GM21825 (cell line): ENCODE measurements around the gene CNTNAP5.

Experiments used
- ATAC-seq: cut with Tn5 transposase; IDR thresholded peaks from one replicate; pipeline ENCODE4 v1.9.1; 2021; ENCODE audit warnings: mild to moderate bottlenecking, moderate library complexity; ENCODE audit not compliant: unreplicated experiment

The CNTNAP5 gene

DNA sequence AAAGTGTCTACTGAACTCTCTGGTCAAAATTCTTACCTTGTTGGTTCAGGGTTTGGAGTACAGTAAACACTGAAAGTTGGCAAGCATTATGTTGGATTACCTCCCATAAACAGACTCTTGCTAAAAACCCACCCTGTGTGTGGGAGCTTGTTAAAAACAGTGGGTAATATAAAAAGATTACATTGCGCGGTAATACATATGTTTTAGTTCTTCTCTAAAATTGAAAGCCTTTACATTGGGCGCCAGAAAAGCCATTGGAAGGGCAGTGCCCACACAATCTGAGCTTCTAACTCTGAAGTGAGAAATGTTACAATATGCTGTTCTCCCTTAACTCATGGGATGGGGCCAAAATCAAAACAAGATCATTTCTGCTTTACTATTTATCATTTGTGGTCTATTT is 510.7 kb downstream of the CNTNAP5 start:
- ATAC-seq, result no peak

GRCh38 chr2:124536591-124536990 is 511.5 kb downstream of the CNTNAP5 start:
- ATAC-seq, result no peak

DNA sequence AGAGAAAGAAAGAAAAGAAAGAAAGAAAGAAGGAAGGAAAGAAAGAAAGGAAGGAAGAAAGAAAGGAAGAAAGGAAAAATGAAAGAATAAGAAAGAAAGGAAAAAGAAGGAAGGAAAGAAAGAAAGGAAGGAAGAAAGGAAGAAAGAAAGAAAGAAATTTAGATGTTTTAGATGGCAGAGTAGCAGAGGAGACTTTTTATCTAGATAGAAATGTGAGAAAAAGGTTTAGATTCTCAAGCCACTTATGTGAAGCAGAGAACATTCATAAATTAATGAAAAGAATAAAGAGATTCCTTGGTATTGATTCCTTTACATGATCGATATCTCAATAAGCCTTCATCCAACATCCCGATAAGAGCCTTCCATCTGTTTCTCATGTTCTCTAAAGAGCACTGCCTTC is 513.5 kb downstream of the CNTNAP5 start:
- ATAC-seq, result no peak

- ATAC-seq, result no peak
These were observed 515.7 kb downstream of the CNTNAP5 start for GRCh38 chr2:124540805-124541204.

GRCh38 chr2:124542932-124543640 is 518.0 kb downstream of the CNTNAP5 start:
- ATAC-seq, result no peak

DNA sequence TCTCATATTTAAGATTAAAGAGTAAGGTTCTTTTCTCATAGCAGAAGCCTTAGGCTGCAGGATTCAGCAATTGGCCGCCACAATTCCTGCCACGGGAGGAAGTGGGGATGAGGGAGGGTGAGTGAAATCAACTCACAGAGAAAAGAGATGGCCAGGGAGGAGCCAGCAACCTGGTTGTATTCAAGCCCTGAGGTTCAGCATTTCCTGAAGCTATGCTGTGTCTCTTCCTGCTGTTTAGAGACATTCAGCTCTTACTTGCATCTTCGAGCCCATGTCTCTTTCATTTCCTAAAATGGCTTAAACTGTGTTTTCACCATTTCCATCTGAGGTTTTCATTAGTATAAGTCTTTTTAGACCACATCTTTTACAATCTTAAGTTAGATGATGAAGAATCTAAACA is 522.6 kb downstream of the CNTNAP5 start:
- ATAC-seq, result no peak

DNA sequence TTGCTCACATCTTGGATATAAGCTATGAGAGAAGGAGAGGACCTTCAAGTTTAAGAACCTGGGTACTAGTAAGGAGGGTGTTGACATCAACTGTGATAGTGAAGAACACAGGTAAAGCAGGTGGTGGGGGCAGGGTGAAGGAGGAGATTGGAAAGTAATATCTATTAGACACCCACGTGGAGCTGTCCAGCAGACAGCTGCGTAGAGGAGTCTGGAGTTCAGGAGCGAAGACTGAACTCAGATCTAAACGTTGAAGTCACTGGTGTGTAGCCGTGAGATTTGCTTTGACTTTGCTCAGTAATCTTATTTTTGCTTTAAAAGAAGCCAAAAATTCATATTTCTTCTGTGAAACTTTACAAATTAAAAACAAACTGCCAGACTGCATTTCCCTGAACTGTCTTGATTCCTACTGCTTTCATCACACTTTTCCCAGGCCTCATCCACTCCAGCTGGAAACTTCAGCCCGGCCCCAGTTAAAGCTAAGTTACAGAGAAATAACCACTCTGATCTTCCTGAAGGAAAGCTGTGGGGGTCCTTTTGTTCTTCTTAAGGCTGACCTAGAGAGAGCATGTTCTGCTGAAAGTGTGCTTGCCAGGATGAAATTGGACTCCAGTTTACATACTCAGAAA is 533.3 kb downstream of the CNTNAP5 start:
- no peak for ATAC-seq

GRCh38 chr2:124559236-124559635 is 534.1 kb downstream of the CNTNAP5 start:
- no peak for ATAC-seq

DNA sequence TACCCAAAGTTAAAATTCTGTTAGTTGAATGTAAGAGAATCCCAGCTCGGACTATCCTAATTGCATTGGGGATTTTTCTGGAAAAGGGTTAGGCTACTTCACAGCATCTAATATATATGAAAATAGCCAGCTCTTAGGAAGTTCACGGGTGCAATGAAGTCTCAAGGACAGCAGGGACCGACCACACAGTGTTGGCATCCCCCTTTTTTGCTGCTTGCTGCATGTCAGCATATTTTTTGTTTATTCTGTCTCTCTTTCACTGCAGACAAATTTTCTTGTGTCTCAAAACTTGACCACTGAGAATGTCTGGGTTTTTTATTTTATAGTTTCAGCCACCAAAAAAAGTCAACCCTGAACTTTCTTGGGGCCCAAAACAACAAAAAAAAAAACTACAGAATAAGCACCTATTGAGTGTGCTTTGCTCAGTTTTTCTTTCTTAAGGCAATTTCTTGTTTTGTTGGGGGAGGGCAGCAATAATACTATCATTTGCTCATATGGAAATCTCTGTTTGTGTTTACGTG is 535.6 kb downstream of the CNTNAP5 start:
- ATAC-seq, result no peak

- no peak for ATAC-seq
These were observed 536.4 kb downstream of the CNTNAP5 start for GRCh38 chr2:124561486-124561885.

DNA sequence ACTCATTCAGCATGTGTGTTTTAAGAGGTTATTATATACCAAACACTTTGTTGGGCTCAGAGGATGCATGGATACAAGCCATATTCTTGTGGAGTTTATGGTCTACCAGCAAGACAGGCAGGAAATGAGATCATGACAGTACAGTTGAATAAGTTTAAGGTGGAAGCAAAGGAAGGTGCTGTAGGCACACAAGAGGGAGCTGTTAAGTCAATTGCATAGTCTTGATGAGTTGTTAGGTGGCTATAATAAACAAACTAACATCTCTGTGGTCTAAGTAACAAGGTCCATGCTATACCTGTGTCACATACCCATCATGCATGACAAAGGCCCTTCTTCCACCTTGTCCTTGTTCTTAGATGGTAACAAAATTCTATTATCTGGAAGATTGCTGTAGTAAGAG is 538.3 kb downstream of the CNTNAP5 start:
- no peak for ATAC-seq

DNA sequence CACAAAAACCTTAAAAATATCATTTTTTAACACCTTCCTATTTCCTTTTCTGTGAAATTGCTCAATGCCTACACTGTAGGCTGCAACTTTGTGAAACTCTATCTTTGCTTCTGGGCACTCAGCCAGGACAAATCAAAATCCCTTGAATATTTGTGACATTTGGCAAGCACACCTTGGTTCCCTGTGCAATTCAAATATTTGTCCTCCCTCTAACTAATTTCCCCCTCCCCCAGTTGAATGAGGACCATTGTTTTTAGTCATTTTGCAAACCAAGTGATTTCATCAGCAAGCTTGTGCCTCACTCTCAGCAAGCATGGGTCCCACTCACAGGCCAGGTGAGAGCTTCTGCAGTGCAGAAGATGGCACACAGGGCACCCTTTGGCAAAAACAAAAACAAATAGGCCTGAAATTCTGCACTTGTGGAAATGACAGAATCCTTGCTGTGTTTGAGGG is 541.5 kb downstream of the CNTNAP5 start:
- ATAC-seq, result no peak

GRCh38 chr2:124570872-124571271 is 545.8 kb downstream of the CNTNAP5 start:
- ATAC-seq, result no peak

DNA sequence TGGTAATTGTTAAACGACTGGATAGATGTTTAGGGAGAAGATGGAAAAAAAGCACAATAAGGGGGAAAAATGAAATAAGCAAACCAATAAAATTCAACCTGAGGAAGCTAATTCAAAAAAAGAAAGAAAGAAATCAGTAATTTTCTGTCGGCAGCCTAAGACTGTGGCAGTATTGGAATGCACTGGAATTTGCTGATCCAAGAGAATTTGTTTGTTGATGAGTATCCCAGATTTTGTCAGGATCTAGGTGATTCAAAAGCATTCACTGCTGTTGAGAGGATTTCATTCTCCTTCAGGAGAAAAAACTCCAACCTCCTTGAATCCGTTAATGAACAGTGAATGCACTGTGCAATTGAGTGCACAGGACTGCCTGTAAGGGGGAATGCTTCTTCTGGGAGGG is 546.7 kb downstream of the CNTNAP5 start:
- no peak for ATAC-seq

- ATAC-seq, result no peak
These were observed 548.0 kb downstream of the CNTNAP5 start for GRCh38 chr2:124572934-124573634.

DNA sequence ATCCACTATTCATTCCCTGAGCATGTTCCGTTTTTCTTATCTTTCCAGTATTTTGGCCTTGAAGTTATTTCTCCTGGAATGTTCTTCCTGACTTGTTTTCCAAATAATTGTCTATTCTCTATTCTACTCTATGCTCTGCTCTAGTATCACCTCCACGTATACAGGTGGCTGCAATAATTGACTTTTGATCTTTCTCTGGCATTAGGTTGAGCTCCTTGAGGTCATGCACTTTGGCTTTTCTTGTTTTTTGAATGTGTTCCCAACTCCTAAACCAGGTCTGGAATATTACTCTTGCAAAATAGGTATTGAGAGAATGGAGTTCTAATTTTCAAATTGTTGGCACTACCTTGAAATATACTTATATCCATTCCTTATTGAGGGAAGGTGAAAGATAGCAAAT is 550.4 kb downstream of the CNTNAP5 start:
- ATAC-seq, result no peak

DNA sequence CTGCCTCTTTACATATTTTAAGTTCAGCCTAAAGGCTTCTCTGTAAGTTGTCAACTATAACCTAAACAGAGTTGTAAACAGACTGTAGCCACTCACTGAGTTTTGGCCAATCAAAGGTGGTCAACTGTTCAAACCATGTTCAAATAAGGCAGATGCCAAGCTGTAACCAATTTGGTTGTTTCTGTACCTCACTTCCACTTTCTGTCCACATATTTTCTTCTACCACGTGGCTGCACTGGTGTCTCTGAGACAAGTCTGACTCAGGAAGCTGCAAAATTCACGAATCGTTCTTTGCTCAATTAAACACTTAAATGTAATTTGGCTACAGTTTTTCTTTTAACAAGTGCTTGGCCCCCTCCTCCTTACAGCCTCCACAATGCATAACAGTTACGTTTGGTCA is 555.2 kb downstream of the CNTNAP5 start:
- ATAC-seq, result no peak

DNA sequence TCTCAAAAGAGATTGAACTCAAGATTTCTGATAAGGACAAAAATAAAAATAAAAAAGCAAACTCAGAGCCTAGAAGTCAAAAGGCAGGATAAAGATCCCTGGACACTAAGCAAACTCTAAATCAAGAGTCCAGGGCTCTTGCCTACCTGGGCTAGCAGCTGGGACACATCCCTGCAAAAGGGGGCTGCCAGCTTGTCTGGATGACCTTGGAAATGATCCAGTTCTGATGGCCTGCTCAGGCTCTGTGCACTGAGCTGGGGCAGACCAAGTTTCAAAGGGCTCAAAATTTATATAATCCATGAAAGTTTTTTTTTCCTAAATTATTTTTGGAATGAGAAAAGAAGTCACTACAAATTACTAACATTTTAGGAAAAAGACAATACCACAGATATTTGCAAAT is 557.3 kb downstream of the CNTNAP5 start:
- no peak for ATAC-seq

GRCh38 chr2:124584615-124585014 is 559.5 kb downstream of the CNTNAP5 start:
- no peak for ATAC-seq

DNA sequence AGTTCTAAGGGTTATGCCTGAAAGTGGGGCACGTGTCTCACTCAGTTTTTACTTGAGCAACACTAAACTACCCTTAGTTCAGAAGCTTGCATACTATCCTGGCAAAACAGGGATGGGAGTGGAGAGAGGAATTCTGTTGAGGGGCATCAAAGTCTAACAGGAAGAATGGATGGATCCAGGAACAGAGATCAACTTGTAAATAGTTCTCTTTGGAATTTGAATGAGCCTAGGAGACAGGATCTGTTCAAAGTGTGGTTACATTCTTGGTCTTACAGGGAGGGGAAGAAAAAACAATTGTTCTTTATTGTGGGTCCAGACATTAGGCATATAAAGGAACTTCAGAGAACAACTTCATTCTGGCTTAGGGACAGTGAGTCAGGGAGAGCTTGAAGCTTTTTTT is 560.2 kb downstream of the CNTNAP5 start:
- no peak for ATAC-seq

DNA sequence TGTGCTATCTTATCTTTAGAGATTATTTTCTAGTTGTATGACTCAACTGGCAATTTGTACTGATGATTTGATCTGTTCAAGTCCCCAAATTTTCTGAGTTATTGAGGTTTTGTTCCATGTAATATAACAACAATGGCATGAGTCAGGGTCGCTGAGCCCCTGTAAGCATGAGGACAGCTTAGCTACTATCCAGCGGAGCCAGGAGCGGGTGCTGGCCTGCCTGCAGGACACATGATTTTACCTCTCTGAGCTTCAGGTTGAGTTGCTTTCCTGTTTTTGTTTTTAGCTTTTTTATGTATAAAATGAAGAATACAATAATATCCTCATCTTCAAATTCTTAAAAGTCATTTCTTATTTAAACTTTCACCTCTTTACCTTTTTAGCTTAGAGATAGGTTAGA is 561.1 kb downstream of the CNTNAP5 start:
- no peak for ATAC-seq

- ATAC-seq, result no peak
These were observed 561.7 kb downstream of the CNTNAP5 start for GRCh38 chr2:124586835-124587234.
